ENCODE measurements around the gene MRTFB. TPM values are rescaled to one million over a fixed set of nuclear protein-coding genes. Genes with fewer than 3 reads are reported as not detected.

The MRTFB gene
- total RNA-seq, 1 experiment from 2014 or later = 29.5 TPM

GRCh38 chr16:14041164-14041563 is 30.0 kb upstream of the MRTFB start:
- Mint-ChIP-seq H3K27ac (ENCODE audit: unreplicated experiment) (no peak overlapping the region), H3K36me3 (ENCODE audit: insufficient read depth, unreplicated experiment) (no peaks in the 10 kb centered on the region), H3K4me1 (ENCODE audit: low read depth, unreplicated experiment) (no peaks in the 10 kb centered on the region), H3K27me3 (ENCODE audit: insufficient read depth, unreplicated experiment) (no peaks in the 10 kb centered on the region), H3K9me3 (ENCODE audit: unreplicated experiment) (no peaks in the 10 kb centered on the region), H3K4me3 (ENCODE audit: unreplicated experiment) (no peak overlapping the region)
- BruUV-seq (replicated peaks) = no TSS peak
- H3K36me3 ChIP-seq (ENCODE audit: control insufficient read depth, insufficient read depth, low read length) = no peaks in the 10 kb centered on the region
- TF ChIP-seq CTCF (IDR thresholded peaks at IDR 0.05; ENCODE audit: insufficient read depth in 1 of 2, low read depth in 1 of 2, low read length in 1 of 2, severe bottlenecking in 1 of 2, unreplicated experiment in 1 of 2) = no peak
- no peak overlapping the region for H3K4me3 ChIP-seq (ENCODE audit: low read depth, low read length)
- ChIA-PET CTCF (no interaction called here), POLR2A (no interaction called here)
- no peaks in the 10 kb centered on the region for H3K4me1 ChIP-seq
- no peaks in the 10 kb centered on the region for H3K27me3 ChIP-seq (replicated peaks; ENCODE audit: control insufficient read depth, insufficient read depth, low read length)
- DNase-seq = no peak
- no peaks in the 10 kb centered on the region for H3K9me3 ChIP-seq
- intact Hi-C loops (cut with micrococcal nuclease; ENCODE audit: unreplicated experiment) = no loop called here

GRCh38 chr16:14042706-14043105 is 28.4 kb upstream of the MRTFB start:
- H3K27me3 ChIP-seq (replicated peaks; ENCODE audit: control insufficient read depth, insufficient read depth, low read length) = no peaks in the 10 kb centered on the region
- no TSS peak for BruUV-seq (replicated peaks)
- Mint-ChIP-seq H3K4me1 (ENCODE audit: low read depth, unreplicated experiment) (no peaks in the 10 kb centered on the region), H3K27me3 (ENCODE audit: insufficient read depth, unreplicated experiment) (no peaks in the 10 kb centered on the region), H3K36me3 (ENCODE audit: insufficient read depth, unreplicated experiment) (no peaks in the 10 kb centered on the region), H3K27ac (ENCODE audit: unreplicated experiment) (no peak overlapping the region), H3K9me3 (ENCODE audit: unreplicated experiment) (no peaks in the 10 kb centered on the region), H3K4me3 (ENCODE audit: unreplicated experiment) (no peak overlapping the region)
- intact Hi-C loops (cut with micrococcal nuclease; ENCODE audit: unreplicated experiment) = no loop called here
- H3K4me1 ChIP-seq = no peaks in the 10 kb centered on the region
- ChIA-PET POLR2A (no interaction called here), CTCF (no interaction called here)
- no peaks in the 10 kb centered on the region for H3K36me3 ChIP-seq (ENCODE audit: control insufficient read depth, insufficient read depth, low read length)
- DNase-seq = no peak
- no peaks in the 10 kb centered on the region for H3K9me3 ChIP-seq
- TF ChIP-seq CTCF (IDR thresholded peaks at IDR 0.05; ENCODE audit: insufficient read depth in 1 of 2, low read depth in 1 of 2, low read length in 1 of 2, severe bottlenecking in 1 of 2, unreplicated experiment in 1 of 2) = no peak
- H3K4me3 ChIP-seq (ENCODE audit: low read depth, low read length) = no peak overlapping the region

- no peak overlapping the region for H3K27ac Mint-ChIP-seq (ENCODE audit: unreplicated experiment)
- POLR2A ChIA-PET = no interaction called here
- TF ChIP-seq CTCF (IDR thresholded peaks at IDR 0.05; ENCODE audit: insufficient read depth in 1 of 2, low read depth in 1 of 2, low read length in 1 of 2, severe bottlenecking in 1 of 2, unreplicated experiment in 1 of 2) = no peak
- no peaks in the 10 kb centered on the region for H3K4me1 Mint-ChIP-seq (ENCODE audit: low read depth, unreplicated experiment)
- Histone ChIP-seq H3K9me3 (no peaks in the 10 kb centered on the region), H3K27me3 (replicated peaks; ENCODE audit: control insufficient read depth, insufficient read depth, low read length) (no peaks in the 10 kb centered on the region), H3K4me1 (no peaks in the 10 kb centered on the region), H3K4me3 (ENCODE audit: low read depth, low read length) (no peak overlapping the region), H3K36me3 (ENCODE audit: control insufficient read depth, insufficient read depth, low read length) (no peaks in the 10 kb centered on the region)
- intact Hi-C loops (cut with micrococcal nuclease; ENCODE audit: unreplicated experiment) = no loop called here
- H3K4me3 Mint-ChIP-seq (ENCODE audit: unreplicated experiment) = no peak overlapping the region
- no peaks in the 10 kb centered on the region for H3K36me3 Mint-ChIP-seq (ENCODE audit: insufficient read depth, unreplicated experiment)
- CTCF ChIA-PET = no interaction called here
- no peaks in the 10 kb centered on the region for H3K9me3 Mint-ChIP-seq (ENCODE audit: unreplicated experiment)
- BruUV-seq (replicated peaks) = no TSS peak
- no peaks in the 10 kb centered on the region for H3K27me3 Mint-ChIP-seq (ENCODE audit: insufficient read depth, unreplicated experiment)
- no peak for DNase-seq
These were observed 27.8 kb upstream of the MRTFB start for GRCh38 chr16:14043278-14043677.
